Neuronal stem cell (in vitro differentiated cells): ENCODE data around the gene DPP9.
A peak's percentile ranks its signal among the peaks of the same experiment; 100 is the strongest.

ENCODE experiments used
- DNase-seq: peaks from one replicate; pipeline ENCODE4 v3.0.0-alpha.2; 2013; ENCODE audit warnings: low spot score
- H2AFZ ChIP-seq: one replicate; pipeline ENCODE4 v1.6.1; 2013; ENCODE audit warnings: mild to moderate bottlenecking, low read length, inconsistent platforms
- H2AK5ac ChIP-seq: 2 replicates; pipeline ENCODE4 v1.6.1; 2013; ENCODE audit warnings: low read depth, mild to moderate bottlenecking, inconsistent platforms, low read length, moderate library complexity, mixed read lengths
- H2BK120ac ChIP-seq: 2 replicates; pipeline ENCODE4 v1.6.1; 2013; ENCODE audit warnings: low read depth, mild to moderate bottlenecking, inconsistent platforms, low read length, moderate library complexity, mixed read lengths
- H2BK12ac ChIP-seq: one replicate; pipeline ENCODE4 v1.6.1; 2013; ENCODE audit warnings: low read length, inconsistent platforms
- H2BK15ac ChIP-seq: 2 replicates; pipeline ENCODE4 v1.6.1; 2013; ENCODE audit warnings: mild to moderate bottlenecking, low read length, inconsistent platforms, mixed read lengths
- H2BK5ac ChIP-seq: one replicate; pipeline ENCODE4 v1.6.1; 2013; ENCODE audit warnings: inconsistent platforms, mild to moderate bottlenecking, low read length, moderate library complexity
- H3K14ac ChIP-seq: one replicate; pipeline ENCODE4 v1.6.1; 2013; ENCODE audit warnings: low read length, inconsistent platforms
- H3K18ac ChIP-seq: 2 replicates; pipeline ENCODE4 v1.6.1; 2013; ENCODE audit warnings: low read length, inconsistent platforms
- H3K23ac ChIP-seq: 2 replicates; pipeline ENCODE4 v1.6.1; 2013; ENCODE audit warnings: low read depth, mild to moderate bottlenecking, mixed read lengths, low read length, inconsistent platforms; ENCODE audit not compliant: poor library complexity
- H3K27ac ChIP-seq: replicated peaks from 3 replicates; pipeline ENCODE4 v1.5.1; 2013; ENCODE audit warnings: low read length, inconsistent platforms
- H3K27me3 ChIP-seq, 3 experiments: 2 replicates each; pipeline ENCODE4 v1.6.1; 2013; ENCODE audit warnings: low read length in 3 of 3, mild to moderate bottlenecking in 2 of 3, inconsistent platforms in 1 of 3, low read depth in 1 of 3, mixed read lengths in 1 of 3, moderate library complexity in 1 of 3; ENCODE audit not compliant: control insufficient read depth in 3 of 3, insufficient read depth in 3 of 3
- H3K36me3 ChIP-seq, 2 donors: replicated peaks in 1 of 2; 2 replicates each; pipeline ENCODE4 v1.6.1; 2013; ENCODE audit warnings: low read length in 2 of 2; ENCODE audit not compliant: control insufficient read depth in 2 of 2, insufficient read depth in 2 of 2
- H3K4ac ChIP-seq: 2 replicates; pipeline ENCODE4 v1.6.1; 2013; ENCODE audit warnings: inconsistent platforms, mild to moderate bottlenecking, low read length, moderate library complexity
- H3K4me1 ChIP-seq, 2 donors: 1 replicate in 1 of 2; 2 replicates in 1 of 2; pipeline ENCODE4 v1.6.1; 2013; ENCODE audit warnings: low read length in 2 of 2, low read depth in 1 of 2; ENCODE audit not compliant: control insufficient read depth in 2 of 2, insufficient read depth in 1 of 2
- H3K4me2 ChIP-seq: one replicate; pipeline ENCODE4 v1.6.1; 2013; ENCODE audit warnings: mild to moderate bottlenecking, low read length, inconsistent platforms; ENCODE audit not compliant: insufficient read depth, poor library complexity, severe bottlenecking
- H3K4me3 ChIP-seq, 2 donors: 2 replicates each; pipeline ENCODE4 v1.5.1; 2013; ENCODE audit warnings: low read length in 2 of 2, mild to moderate bottlenecking in 2 of 2, inconsistent platforms in 1 of 2, moderate library complexity in 1 of 2
- H3K79me1 ChIP-seq: one replicate; pipeline ENCODE4 v1.6.1; 2013; ENCODE audit warnings: low read depth, mild to moderate bottlenecking, inconsistent platforms, low read length, moderate library complexity
- H3K9ac ChIP-seq: one replicate; pipeline ENCODE4 v1.6.1; 2013; ENCODE audit warnings: mild to moderate bottlenecking, low read depth, low read length, inconsistent platforms; ENCODE audit not compliant: poor library complexity
- H3K9me3 ChIP-seq, 2 donors: replicated peaks in 1 of 2; 2 replicates each; pipeline versions ENCODE3 to v1.6.1; 2013; ENCODE audit warnings: low read length in 2 of 2, mild to moderate bottlenecking in 2 of 2, inconsistent platforms in 1 of 2, low read depth in 1 of 2, mixed read lengths in 1 of 2, moderate library complexity in 1 of 2; ENCODE audit not compliant: control insufficient read depth in 2 of 2, insufficient read depth in 1 of 2
- H4K8ac ChIP-seq: one replicate; pipeline ENCODE4 v1.6.1; 2013; ENCODE audit warnings: low read depth, mild to moderate bottlenecking, inconsistent platforms, low read length, moderate library complexity
- H4K91ac ChIP-seq: one replicate; pipeline ENCODE4 v1.6.1; 2013; ENCODE audit warnings: low read length, low read depth, mild to moderate bottlenecking, inconsistent platforms; ENCODE audit not compliant: poor library complexity
- WGBS, 2 donors: extraction: QIAGEN DNeasy Blood & Tissue Kit; methylation state at CpG; one replicate each; pipeline ENCODE4 v1.1.7; 2013; ENCODE audit warnings: missing lambda C conversion rate in 2 of 2, mixed read lengths in 1 of 2; ENCODE audit not compliant: insufficient read length in 2 of 2, insufficient replicate concordance in 1 of 2; ENCODE audit errors: extremely low coverage in 2 of 2; 5-methylcytosine and 5-hydroxymethylcytosine counted together

DPP9 gene

DNA sequence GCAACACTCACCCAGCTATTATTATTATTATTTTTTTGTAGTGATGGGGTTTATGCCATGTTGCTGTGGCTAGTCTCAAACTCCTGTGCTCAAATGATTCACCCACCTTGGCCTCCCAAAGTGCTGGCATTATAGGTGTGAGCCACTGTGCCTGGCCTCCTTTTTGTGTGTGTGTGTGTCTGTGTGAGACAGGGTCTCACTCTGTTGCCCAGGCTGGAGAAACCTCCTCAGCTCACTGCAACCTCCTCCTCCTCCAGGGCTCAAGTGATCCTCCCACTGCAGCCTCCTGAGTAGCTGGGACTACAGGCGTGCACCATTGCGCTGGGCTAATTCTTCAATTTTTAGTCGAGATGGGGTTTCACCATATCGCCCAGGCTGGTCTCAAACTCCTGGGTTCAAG, 49.9 kb downstream of the DPP9 start:
- H3K4me1 ChIP-seq: peaks cover 1 to 7% of the 10 kb centered on the region in 2 donors
- no peak overlapping the region for H3K4me3 ChIP-seq
- no peak overlapping the region for H2BK120ac ChIP-seq
- H3K36me3 ChIP-seq: peaks cover 0 to 25% of the 10 kb centered on the region in 2 donors
- H4K91ac ChIP-seq: no peak overlapping the region
- no CpG with 5 or more reads among the region's 4 CpGs for WGBS, 2 donors
- H3K79me1 ChIP-seq: peaks cover 8% of the 10 kb centered on the region
- H3K14ac ChIP-seq: no peak overlapping the region
- H3K18ac ChIP-seq: no peak overlapping the region
- no peak for DNase-seq
- no peak overlapping the region for H2BK15ac ChIP-seq
- no peak overlapping the region for H2AK5ac ChIP-seq
- H2BK5ac ChIP-seq: no peak overlapping the region
- H2AFZ ChIP-seq: no peak overlapping the region
- H3K4ac ChIP-seq: no peak overlapping the region
- no peaks in the 10 kb centered on the region for H3K27me3 ChIP-seq
- H3K27ac ChIP-seq: no peak overlapping the region
- H3K9me3 ChIP-seq: no peaks in the 10 kb centered on the region
- no peak overlapping the region for H2BK12ac ChIP-seq
- H4K8ac ChIP-seq: no peak overlapping the region
- no peak overlapping the region for H3K4me2 ChIP-seq
- no peak overlapping the region for H3K9ac ChIP-seq
- H3K23ac ChIP-seq: no peak overlapping the region

DNA sequence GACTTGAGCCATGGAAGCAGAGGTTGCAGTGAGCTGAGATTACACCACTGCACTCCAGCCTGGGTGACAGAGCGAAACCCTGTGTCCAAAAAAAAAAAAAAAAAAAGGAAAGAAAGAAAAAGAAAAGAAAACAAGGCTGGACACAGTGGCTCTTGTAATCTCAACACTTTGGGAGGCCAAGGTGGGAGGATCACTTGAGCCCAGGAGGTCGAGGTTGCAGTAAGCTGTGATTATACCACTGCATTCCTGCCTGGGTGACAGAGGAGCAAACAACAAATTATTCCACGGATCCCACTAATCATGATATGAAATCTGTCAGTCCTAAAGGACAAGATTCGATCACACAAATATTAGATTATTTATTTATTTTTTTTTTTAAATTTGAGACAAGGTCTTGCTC, 50.4 kb downstream of the DPP9 start:
- H2AFZ ChIP-seq: no peak overlapping the region
- peaks cover 0 to 25% of the 10 kb centered on the region in 2 donors for H3K36me3 ChIP-seq
- H3K4me1 ChIP-seq: peaks cover 1 to 7% of the 10 kb centered on the region in 2 donors
- no peak overlapping the region for H3K23ac ChIP-seq
- no peak overlapping the region for H2AK5ac ChIP-seq
- H2BK15ac ChIP-seq: no peak overlapping the region
- no peak overlapping the region for H3K9ac ChIP-seq
- no peak overlapping the region for H3K27ac ChIP-seq
- WGBS, 2 donors: no CpG with 5 or more reads among the region's 4 CpGs
- DNase-seq: no peak
- peaks cover 8% of the 10 kb centered on the region for H3K79me1 ChIP-seq
- no peak overlapping the region for H4K91ac ChIP-seq
- H3K27me3 ChIP-seq: no peaks in the 10 kb centered on the region
- no peak overlapping the region for H3K14ac ChIP-seq
- H4K8ac ChIP-seq: no peak overlapping the region
- no peak overlapping the region for H3K4ac ChIP-seq
- no peaks in the 10 kb centered on the region for H3K9me3 ChIP-seq
- no peak overlapping the region for H2BK120ac ChIP-seq
- H3K18ac ChIP-seq: no peak overlapping the region
- no peak overlapping the region for H3K4me2 ChIP-seq
- no peak overlapping the region for H2BK5ac ChIP-seq
- H3K4me3 ChIP-seq: no peak overlapping the region
- H2BK12ac ChIP-seq: no peak overlapping the region

DNA sequence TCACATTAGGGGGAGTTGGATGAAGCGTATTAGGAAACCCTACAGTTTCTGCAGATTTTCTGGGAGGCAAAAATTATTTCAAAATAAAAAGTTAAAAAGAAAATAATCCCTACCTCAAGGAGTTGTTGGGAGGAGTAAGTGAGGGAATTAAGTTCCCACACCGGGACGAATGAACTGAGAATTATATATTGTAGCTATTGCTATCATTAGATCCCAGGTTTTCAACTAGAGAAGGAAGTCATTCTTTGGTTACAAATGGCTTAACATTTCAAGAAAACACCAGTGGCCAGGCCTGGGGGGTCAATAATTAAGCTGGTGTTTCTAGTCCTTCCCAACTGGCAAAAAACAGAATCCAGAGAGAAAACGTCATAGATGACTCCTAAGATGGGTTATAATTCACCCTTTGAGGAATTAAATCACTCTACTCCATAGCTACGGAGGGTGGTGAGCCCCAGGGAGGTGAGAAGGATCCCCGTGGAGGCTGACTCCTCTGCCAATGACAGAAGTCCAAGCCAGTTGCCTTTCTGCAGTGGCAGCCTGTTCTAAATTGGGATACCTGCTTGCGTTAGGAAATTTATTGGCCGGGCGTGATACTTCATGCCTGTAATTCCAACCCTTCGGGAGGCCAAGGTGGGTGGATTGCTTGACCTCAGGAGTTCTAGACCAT, 52.3 kb downstream of the DPP9 start:
- no peak overlapping the region for H3K4me2 ChIP-seq

DNA sequence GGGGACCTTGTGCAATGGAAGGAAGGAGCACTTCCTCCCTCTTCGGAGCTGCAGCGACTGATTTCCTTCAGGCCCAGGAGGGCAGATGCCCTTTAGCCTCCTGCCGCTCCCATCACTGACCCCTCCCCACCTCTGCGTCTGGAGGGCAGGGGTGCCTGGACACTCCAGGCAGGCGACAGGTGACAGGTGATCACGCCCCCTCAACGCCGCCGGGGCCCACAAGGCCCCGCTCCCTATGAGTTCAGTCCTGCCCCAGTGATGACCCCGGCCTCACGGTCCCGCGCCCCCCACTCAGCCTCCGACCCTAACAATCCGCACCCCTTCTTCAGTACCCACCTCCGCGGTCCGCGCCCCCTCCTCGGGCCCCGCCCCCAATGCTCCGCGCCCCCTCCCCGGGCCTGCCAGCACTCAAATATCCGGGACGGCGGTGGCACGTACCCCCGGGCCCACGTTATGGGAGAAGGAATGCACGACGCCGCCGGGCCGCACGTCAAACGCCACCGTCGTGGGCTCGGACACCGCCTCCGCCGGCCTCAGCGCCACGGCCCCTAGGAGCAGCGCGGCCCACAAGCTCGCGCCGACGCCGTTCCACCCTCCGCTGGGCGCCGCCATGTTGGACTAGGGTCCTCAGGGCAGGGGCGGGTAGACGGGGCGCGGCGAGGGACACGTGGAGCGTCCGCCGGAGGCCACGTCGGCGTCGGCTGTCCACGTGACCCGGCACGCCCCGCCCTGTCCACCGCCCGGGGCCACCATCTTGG, 53.7 kb downstream of the DPP9 start, which contains the start of gene MYDGF:
Gene MYDGF, minus strand, starts transcription at position 620 of the 758 bp plus-strand sequence. Its CDS starts 8 bp downstream, at position 612.
- Histone ChIP-seq H3K23ac (peak within 1 kb of the TSS; percentile 99), H4K91ac (peak within 1 kb of the TSS; percentile 92), H3K4me1 (peaks cover 1 to 7% of the 10 kb centered on the region in 2 donors), H3K79me1 (peaks cover 8% of the 10 kb centered on the region), H2BK15ac (no peak within 1 kb of the TSS), H2BK120ac (no peak within 1 kb of the TSS), H4K8ac (peak within 1 kb of the TSS; percentile 82), H2AFZ (peak within 1 kb of the TSS; percentile 95), H3K27ac (peak within 1 kb of the TSS; percentile 24), H3K14ac (no peak within 1 kb of the TSS), H3K4me3 (peak within 1 kb of the TSS; percentile 98), H3K9me3 (no peaks in the 10 kb centered on the region), H3K36me3 (peaks cover 6 to 33% of the 10 kb centered on the region in 2 donors), H3K9ac (peak within 1 kb of the TSS; percentile 97), H3K27me3 (no peaks in the 10 kb centered on the region), H2BK5ac (peak within 1 kb of the TSS; percentile 66), H2AK5ac (peak within 1 kb of the TSS; percentile 74), H3K4me2 (peak within 1 kb of the TSS; percentile 86), H3K18ac (peak within 1 kb of the TSS; percentile 98), H3K4ac (no peak within 1 kb of the TSS), H2BK12ac (no peak within 1 kb of the TSS)
- no CpG with 5 or more reads among the region's 75 CpGs for WGBS, 2 donors
- peak; percentile 87 for DNase-seq

More for the DNA sequence above, 52.3 kb downstream of the DPP9 start:
- H2AFZ ChIP-seq: peak overlapping the region; percentile 95
- H3K9me3 ChIP-seq: no peaks in the 10 kb centered on the region
- H3K14ac ChIP-seq: peak overlapping the region; percentile 71
- H3K27ac ChIP-seq: peak overlapping the region; percentile 21
- no CpG with 5 or more reads among the region's 10 CpGs for WGBS, 2 donors
- H3K23ac ChIP-seq: no peak overlapping the region
- H3K4me3 ChIP-seq: no peak overlapping the region
- no peak overlapping the region for H2BK5ac ChIP-seq
- H2BK120ac ChIP-seq: no peak overlapping the region
- no peak overlapping the region for H2AK5ac ChIP-seq
- DNase-seq: no peak
- H3K4ac ChIP-seq: no peak overlapping the region
- peaks cover 8% of the 10 kb centered on the region for H3K79me1 ChIP-seq
- no peaks in the 10 kb centered on the region for H3K27me3 ChIP-seq
- peaks cover 1 to 7% of the 10 kb centered on the region in 2 donors for H3K4me1 ChIP-seq
- no peak overlapping the region for H2BK15ac ChIP-seq
- H2BK12ac ChIP-seq: no peak overlapping the region
- no peak overlapping the region for H4K91ac ChIP-seq
- H4K8ac ChIP-seq: no peak overlapping the region
- H3K9ac ChIP-seq: no peak overlapping the region
- peaks cover 2 to 25% of the 10 kb centered on the region in 2 donors for H3K36me3 ChIP-seq
- no peak overlapping the region for H3K18ac ChIP-seq
